Anterior cingulate cortex (tissue), 58 donors: ENCODE data around the gene LDLRAD3.

Experiments
- DNase-seq, 58 donors: peaks; one replicate each; lab custom pipeline; 2025; lab: John Stamatoyannopoulos, UW

LDLRAD3 gene

DNA sequence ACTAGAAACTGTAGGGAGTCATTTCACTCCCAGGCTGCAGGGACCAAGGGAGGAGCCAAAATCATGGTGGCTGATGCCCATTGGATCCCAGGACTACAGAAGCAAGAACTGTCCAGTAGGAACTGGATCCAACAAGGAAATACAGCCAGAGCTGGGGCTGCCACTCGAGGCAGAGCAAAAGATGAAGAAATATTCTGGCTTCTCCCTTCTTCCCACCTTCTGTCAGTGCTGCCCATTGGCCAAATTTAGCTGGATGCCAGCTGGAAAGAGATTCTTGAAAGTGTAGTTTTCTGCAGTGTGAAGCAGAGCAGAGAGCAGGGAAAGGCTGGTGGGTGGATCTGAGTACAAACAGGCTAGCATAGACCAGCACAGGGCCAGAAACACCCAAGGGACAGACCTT is 299.8 kb downstream of the LDLRAD3 start:
- peak in 22 of 58 donors; percentile 8 to 80 (median 32) for DNase-seq

DNA sequence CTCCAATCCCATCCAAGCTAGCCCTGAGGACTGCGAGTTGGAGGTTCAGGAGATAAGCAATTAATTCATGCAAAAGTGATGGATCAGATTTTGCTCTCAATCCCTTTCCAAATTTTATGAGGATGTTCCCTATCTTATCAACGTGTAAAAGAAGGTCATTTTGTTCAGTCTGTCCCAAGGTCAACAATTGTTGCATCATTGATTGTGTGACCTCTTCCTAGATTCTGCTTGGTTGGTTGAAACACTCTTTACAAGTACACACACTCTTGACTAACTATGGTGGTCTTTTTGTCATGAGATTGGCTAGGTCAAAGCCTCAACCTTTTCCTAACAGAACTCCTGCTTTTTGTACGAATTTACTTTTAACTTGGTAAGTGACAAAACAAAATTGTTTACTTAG is 303.6 kb downstream of the LDLRAD3 start:
- no peak for DNase-seq

DNA sequence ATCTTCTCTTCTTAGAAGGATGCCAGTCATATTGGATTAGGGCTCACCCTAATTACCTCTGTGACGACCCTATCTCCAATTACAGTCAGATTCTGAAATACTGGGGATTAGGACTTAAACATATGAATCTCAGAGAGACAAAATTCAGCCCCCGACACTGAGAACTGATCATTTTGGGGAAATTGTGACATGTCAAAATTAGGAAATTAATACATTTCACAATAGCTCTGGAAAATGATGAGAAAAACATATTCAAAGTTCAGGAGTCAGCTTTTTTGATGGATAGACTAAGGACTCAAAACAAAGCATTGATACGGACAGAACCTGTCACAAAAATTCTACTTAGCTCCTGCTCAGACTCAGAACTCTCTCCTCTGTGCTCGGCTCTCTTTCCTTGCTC is 304.6 kb downstream of the LDLRAD3 start:
- no peak for DNase-seq

DNA sequence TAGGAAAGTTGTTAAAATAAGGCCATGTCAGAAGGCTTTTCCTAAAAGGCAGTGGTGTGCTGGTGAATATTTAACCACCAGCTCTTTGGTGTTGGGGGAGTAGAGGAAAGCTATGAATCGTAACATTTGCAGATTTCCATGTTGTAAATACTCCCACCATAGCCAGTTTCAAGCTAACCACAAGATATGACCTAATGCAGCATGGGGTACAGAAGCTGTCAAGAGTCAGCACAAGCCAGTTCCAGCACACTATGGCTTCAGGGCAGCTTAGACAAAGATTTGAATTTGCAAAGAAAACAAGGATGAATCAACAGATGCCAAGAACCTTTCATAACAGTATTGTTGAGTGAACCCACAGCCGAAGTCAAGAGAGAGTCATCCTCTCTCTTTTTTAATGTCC is 305.4 kb downstream of the LDLRAD3 start:
- no peak for DNase-seq

DNA sequence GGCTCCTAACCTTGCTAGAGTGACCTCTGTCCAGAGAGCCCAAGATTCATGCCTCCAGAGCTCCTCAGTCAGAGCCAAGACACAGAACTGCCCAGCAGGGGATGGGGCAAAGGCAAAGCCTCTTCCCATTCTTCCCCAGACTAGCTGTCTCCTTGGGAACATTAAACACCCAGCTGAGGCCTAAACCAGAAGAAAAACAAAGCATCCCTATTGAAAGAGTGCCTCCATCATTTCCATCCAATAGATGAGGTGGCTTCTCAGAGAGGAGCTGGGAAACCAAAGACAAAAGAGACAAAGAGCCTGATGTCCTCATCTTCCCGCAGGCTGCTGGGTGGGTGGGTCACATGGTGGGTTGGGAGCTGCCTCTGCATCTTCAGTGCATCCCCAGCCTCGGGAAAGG is 308.0 kb downstream of the LDLRAD3 start:
- peak in 4 of 58 donors; percentile 4 to 32 (median 16) for DNase-seq

DNA sequence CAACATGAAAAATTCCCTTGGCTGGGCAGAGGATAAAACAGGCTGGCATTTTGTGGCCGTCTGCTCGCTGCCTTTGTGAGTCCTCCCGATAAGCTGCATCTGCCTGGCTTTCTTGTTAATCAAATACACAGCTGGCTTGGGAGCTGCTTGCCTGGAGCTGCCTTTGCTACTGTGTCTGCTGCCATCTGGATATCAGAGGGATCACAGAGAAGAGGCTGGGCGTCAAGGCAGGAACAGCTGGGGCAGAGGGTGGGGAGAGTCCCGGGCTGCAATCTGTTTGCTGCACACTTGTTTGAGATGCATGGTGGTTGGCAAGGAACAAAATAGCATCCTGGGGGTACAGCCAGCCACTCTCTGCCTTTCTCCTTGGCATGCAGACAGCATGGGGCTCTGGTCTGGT is 309.4 kb downstream of the LDLRAD3 start:
- DNase-seq, result peak in 35 of 58 donors; percentile 12 to 66 (median 39)

DNA sequence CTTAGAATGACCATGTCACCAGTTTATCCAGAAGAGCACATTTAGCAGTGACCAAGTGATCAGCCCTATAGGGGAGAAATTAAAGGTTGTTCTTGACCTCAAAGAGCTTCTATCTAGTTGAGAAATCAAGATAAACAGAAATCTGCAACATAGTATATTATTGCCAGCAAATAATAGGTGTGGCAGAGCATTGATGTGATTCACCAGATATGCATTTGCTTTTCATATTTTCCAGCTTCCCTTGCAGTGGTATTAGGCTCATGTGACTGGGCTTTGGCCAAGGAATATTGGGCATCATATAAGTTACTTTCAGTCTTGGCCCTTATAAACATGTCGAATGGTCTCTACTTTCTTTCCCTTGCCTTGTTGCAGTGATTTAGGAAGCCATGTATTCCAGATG is 310.9 kb downstream of the LDLRAD3 start:
- no peak for DNase-seq

DNA sequence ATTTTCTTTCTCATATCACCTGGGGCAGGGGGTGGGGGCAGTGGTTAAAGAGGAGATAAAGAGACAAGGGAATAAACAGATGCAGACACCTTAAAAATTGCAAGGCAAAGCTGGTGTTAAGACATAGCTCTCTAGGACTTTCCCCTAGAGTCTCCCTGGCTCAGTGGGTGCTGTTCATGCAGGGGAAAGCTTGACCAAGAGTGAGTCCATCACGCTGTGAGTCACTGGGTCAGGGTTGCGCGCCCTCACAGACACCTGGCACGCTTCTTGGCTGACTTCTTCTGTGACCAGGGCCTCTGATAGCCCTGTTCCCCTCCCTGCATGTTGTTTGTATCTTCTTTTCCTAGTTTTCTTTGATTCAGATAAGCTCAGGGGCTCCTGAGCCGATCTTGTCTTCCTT is 313.5 kb downstream of the LDLRAD3 start:
- no peak for DNase-seq

DNA sequence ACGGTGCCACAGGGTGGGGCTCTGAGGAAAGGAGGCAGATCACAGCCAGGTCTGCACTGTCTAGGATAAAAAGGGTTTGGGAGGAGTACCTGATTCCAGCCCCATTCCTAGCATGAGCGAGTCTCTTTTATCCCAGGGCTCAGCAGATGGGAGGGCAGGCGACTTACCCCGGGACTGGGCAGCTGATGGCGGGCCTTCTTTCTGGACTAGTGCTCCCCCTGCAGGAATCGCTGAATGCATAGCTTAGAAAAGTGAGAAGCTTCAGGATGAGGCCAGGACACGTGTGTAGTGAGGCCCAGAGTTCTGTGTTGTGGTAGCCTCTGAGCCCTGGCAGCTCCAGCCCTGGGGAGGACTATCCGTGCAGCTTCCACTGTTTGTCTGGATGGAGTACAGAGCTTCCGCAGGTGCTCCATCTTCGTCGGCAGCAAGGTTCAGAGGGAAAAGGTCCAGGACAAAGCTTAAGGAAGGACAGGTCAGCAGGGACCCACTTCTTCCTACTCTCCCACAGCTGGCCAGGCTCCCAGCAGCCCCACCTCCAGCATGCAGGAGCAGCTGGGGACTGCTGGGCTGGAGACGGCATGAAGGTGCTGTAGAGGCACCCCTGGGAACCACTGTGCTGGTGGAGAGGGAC is 315.0 kb downstream of the LDLRAD3 start:
- DNase-seq, result peak in 45 of 58 donors; percentile 13 to 74 (median 38)

DNA sequence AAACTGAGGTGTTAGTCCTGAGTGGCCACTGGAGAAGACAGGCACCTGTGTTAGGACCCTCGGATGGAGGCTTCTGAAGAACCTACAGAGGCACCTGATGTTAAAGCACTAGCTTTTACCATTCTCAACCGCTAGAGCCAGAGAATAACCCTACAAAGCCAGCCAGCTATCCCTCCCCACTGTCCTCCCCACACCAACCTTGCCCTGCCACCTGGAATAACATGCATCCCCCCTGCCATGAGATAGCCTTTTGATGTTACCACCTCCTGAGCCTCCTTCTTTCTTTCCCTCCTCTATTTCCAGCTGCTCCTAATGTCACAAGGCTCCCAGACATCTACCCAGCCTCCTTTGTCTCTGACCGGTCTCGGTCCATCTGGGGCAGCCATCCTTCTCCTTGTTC is 317.2 kb downstream of the LDLRAD3 start:
- DNase-seq, result no peak

DNA sequence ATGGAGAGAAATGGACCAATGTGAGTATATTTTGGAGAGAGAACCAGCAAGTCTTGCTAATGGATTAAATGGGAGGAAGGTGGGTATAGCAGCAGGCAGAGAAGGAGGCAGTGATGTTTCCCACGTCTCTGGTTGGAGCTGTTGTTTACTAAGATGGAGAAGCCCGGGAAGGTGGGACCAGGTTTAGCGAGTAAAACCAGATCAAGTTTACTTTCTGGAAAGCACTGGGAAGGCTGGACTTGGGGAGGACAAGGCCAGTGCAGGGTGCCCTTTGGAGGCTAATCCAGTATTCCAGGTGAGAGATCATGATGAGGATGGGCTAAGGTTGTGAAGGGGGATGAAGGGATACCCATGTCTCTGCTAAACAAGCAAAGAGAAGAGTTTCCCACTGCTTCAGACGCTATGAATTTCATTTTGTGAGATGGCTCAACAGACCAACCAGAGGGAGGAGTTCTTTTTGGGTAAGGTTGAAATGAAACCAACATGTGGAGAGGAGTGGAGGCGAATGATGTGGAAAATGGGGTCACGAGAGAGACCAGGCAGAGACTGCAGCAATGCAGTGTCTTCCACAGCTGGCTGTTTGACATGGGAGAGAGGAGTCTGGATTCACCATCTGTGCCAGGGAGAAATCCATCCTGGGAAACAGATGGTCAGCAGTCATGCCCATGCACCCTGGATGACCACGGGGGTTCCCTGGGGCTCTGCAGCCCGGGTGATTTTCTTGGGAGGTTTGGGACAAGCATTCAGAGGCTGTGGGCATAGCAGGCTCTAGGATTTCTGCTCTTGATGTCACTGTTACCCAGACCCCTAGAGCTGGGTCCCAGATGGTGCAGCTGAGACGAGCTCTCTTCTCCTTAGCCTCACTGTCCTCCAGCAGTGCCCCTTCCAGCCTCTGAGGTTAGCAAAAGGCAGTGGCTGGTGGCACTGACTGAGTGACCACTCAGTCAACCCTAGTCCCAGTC is 320.4 kb downstream of the LDLRAD3 start:
- no peak for DNase-seq

DNA sequence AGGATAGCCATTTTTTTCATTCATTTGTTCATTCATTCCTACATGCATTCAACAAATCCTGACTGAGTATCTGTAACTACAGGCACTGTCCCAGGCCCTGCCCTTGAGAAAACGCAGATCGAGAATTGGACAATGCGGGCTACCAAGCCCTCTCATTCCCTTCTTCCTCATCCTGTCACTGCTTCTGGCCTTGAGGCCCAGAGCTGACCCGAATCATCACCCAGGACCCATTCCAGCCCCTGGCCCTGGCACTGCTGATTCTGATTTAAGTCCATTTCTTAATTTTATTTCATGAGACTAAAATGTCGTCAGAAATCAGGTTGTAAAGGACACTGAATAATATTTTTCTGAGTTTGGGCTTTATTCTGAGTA is 321.1 kb downstream of the LDLRAD3 start:
- DNase-seq, result no peak

DNA sequence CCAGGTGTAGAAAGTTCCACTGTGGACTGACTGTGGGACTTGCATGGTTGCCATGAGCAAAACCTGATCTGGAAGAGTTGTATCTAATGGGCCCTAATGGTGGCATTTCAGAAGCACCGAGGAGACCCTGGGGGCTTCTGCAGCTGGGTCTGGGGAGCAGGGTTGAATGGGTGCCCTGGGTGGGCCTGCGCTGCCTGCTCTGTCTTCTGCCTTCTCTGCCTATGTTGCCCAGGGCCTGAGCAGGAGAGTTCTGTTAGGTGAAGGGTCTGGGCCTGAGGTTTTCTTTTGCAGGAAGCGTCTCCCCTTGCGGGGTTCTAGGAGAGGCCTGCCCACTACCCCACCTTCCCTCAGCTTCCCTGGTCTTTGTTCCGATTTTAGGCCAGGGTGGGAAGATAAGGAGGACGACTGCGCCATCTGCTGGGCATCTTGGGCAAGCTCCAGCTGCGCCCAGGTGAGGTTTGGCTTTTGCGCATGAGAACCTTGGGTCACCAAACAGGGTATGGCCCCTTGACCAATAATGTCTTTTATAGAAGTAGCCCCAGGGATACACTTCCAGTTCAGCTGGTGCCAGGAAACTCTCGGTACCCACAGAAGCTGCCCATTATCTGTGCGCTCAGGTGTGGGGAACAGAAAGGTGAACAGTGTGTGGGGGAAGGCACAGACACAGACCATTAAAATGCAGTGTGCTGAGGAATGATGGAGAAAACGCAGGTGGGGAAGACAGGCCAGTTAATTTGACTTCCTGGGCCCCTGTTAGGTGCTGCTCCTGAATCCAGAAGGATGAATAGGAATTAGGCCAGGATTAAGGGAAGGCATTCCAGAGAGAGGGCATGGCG is 322.1 kb downstream of the LDLRAD3 start:
- peak in 14 of 58 donors; percentile 10 to 45 (median 20) for DNase-seq

DNA sequence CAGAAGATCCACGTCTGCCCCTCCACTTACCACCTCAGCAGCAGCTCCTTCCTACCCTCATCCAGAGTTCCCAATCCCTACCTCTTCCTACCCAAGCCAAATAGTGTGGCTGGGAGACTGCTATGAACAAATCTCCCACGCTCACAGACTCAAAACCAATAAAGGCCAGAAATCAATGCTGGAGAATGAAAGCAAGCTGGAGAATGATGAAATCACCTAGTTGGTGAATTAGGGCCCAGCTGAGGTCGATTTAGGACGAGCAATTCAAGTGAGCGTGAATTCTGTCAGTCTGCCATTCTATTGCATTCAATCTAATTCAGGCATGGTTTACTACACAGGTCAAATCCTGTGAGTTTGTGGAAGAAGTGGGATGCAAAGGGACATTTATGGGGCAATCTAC is 322.9 kb downstream of the LDLRAD3 start:
- no peak for DNase-seq

DNA sequence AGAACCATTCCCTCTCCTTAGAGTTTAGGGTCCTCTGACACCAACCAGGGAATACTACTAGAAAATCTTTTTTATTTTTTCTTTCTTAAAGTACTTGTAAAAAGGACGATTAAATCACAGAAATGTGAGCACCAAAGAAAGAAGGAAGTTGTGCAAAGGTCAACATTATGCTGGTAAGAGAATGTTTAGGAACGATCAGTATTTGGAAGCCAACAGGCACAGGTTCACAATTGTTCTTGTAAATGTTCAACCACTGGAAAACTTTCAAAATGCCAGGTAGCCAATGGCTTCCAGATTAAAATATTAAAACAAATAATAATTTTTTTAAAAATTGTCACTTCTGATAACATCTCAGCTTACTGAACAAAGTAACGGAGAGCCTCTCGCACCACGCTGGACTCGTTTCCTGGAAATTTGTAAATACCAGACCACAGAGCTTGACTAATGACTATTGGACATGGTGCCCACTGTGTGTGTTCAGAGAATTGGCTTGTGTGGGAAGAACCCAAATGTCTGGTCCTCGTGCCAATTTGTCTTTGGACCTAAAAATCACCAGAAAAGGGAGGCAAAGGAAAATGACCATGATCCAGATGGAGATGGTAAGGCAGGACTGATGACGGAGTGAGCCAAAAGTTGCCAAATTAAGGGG is 324.6 kb downstream of the LDLRAD3 start:
- DNase-seq, result no peak

DNA sequence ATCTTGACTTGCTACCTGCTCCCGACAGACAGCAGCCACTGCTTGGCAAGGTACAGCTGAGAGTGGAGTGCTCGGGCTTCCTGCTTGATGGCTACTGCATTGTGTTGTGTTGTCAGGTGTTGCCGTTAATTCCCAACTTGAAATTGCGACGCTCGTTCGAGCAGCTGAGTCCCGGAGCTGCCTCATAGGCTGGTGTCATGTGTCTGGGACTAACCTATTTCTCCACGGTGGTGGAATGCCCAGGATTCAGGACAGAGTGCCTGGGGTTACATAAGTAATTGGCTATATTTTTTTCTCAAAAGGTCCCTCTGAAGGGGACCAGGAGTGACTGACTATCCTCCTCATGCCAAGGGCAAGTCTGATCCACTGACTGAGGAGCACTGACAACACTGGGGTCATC is 326.8 kb downstream of the LDLRAD3 start:
- DNase-seq, result no peak

DNA sequence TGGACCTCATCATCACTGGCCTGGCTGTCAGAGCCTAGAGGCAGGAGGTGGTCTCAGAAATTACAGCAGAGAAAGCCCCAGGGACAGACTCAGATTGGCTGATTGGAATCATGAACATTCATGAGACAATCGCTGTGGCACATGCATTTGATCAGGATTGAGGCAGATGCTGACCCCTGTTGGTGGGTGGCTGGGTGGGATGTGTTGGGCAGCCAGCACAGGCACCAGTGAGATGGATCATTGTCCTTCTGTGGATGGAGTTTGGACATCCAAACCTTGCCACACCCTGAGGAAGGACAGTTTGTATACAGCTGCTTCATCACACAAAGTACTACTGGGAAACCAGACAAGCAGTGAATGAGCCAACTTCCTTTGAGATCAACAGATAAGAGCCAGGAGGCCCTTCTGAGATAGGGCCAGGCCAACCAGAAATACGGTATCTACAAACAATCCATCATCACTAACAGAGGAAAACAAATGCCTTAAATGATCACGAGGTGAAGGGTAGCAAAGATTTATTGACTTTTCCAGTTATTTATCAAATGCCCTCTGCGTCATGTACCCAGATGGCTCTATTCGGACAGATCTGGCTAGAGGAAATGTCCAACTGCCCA is 328.0 kb downstream of the LDLRAD3 start:
- no peak for DNase-seq

DNA sequence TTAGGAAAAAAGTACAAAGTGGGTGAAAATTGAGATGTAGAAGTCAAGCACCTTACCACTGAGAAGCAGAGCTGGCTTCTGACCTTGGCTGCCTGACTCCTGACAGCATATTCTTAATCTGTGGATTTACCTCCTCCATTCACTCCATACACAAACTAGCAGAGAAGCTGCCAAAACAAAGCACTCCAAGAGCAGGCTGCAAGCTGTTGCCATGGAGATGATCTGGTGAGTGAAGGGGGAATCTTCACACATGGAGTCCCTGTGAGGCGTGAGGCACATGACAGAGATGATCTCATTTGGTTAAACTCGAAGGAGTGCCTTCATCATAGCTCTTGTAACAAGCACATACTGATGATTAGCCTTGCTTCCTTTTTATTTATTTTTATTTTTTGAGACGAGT is 329.2 kb downstream of the LDLRAD3 start:
- peak in 19 of 58 donors; percentile 11 to 62 (median 31) for DNase-seq

DNA sequence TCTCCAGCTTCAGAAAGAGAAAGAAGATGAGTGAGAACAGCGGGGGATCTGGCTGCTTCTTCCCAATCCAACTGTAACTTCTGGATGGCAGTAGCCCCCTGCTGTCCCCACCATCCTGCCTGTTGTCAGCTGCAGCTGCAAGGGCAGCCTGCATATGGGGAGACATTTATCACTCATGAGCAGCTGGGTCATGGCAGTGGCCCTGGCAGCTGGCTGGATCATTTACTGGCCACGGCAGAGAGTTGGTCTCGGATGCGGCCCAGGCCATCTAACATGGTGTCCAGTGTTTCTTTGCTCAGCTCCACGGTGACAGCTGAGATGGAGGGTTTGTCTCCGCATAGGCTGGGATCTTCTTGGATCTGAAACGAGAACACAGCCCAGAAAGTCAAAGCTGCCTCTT is 330.6 kb downstream of the LDLRAD3 start:
- no peak for DNase-seq
